Right renal cortex interstitium (tissue), 3 donors: ENCODE data around the gene RFT1. TPM values are rescaled to one million over a fixed set of nuclear protein-coding genes. Genes with fewer than 3 reads are reported as not detected.
A peak's percentile ranks its signal among the peaks of the same experiment; 100 is the strongest.

Experiments used
- DNase-seq, 3 donors: peaks; one replicate each; pipeline ENCODE4 v3.0.0-alpha.2; 2013; ENCODE audit warnings: low read depth in 3 of 3, low spot score in 2 of 3
- polyA plus RNA-seq, 3 donors: library from polyadenylated mRNA; unstranded; fragments of 120-200 nt; gene quantifications; one replicate each; pipeline ENCODE4 v1.2.1, GENCODE V29; 2013; ENCODE audit not compliant: insufficient read length in 3 of 3

RFT1 gene
- polyA plus RNA-seq, 3 donors = 24.7 to 28.6 (median 27.6) TPM

DNA sequence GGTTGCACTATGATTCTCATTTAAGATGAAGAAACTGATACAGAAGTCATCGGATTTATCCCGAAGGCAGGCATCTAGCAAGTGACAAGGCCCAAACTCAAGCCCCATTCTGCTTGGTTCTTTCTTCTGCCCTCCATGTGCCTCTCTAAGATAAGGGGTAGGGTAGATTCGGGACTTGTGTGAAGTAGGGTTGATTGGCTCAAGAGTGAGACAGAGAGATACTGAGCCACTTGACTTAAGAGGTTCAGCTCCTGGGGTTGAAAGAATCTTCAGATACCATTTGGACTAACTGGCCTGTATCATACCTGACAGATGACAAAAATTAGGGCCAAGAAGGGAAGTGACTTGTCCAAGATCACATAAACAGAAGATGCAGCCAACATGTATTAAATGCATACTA, 891 bp downstream of the RFT1 start:
- no peak for DNase-seq

DNA sequence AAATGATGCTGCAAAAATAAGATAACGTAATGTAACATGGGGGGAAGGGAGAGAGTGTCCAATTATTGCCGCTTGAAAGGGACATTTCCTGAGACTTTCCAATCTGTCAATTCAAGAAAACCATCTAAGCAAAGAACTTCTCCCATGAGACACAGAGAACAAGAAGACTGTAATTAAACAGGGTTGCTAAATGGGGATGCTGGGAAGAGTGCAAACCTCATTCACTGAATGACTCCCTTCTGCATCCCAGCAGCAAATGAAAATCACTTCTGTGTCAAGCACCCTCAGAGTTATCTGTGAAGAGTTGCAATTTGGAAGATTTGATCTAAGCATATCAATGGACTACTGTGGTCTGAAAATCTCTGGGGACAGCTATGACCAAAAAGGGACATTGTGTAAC, 3.6 kb downstream of the RFT1 start:
- DNase-seq = no peak

GRCh38 chr3:53123953-53124352, 6.3 kb downstream of the RFT1 start:
- DNase-seq = no peak

DNA sequence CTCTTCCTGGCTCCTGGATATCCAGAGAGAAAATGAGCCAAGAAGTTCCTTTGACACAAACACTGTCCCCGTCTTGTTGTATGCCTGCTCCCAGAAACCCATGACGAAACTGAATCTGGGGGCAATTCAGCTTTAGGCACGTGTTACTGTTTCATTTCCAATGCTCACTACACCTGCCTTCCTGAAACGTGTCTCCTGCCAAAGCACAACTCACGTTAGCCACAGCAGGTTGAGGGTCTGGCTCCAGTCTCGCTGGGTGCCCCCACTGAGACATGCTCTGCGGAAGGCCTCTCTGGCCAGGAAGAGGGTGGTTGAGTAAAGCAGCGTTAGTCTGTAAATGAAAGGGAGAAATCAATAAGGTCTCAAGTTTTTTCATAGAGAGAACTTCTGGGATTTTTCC, 6.7 kb downstream of the RFT1 start:
- no peak for DNase-seq

DNA sequence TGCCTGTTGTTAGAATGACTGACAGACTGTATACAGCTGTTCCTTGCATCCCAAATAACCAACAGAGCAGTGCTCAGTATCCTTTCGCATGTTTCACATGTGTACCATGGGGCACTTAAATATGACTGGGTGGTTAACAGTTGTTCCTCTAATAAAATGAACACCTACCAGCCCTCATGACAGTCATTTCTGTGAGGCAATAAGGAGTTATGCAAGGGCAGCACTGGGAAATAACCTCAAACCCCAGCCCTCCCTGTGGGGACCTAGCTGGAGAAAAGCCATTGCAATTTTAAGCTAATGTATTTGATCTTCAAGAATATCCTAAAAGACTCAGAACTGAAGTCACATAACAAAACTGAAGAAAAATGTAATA, 7.3 kb downstream of the RFT1 start:
- DNase-seq = no peak

DNA sequence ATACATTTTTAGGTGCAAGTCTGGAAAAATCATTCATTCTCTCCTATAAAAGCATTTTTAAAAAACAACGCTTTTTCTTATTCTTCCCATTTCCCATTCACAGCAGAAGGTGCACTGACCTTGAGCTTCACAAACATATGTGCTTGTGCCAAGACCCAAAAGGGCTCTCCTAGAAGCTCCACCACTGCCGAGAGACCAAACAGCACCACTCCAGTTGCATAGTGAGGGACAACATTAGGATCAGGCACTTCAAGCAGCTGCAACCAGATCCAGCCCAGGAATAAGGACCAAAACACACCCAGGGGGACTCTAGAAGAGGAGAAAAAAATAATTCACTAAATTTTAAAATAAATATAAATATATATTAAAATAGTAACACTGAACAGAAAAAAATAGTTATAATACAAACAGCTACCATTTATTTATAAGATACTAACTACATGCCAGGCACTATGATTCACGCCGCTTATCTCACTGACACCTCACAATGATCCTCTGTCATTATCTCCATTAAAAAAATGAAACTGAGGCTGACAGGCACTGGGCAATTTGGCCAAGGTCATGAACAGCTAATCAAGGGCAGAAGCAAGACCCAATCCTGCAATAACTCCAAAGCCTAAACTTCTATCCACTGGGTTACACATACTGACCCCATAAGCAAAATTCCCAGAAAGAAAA, 7.8 kb downstream of the RFT1 start:
- DNase-seq = no peak

GRCh38 chr3:53120336-53120735, 9.9 kb downstream of the RFT1 start:
- DNase-seq = no peak

DNA sequence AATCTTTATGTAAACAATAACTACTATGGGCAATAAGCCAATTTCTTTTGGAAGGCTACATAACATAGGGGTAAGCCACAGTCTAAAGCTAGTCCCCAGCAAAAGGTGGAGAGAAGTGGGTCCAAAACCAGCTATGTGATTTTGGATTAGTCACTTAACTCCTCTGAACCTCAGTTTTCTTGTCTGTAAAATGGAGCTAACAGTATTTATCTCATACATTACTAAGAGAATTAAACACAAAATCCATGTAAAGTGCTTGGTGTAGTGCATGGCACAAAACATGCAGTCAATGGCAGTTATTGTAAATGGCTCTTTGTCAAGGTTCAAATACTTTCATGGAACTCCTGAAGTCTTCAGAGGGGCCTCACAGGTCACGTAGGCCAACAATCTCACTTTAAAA, 13.3 kb downstream of the RFT1 start:
- no peak for DNase-seq

- DNase-seq = no peak
These were observed 15.7 kb downstream of the RFT1 start for GRCh38 chr3:53114412-53115074.

DNA sequence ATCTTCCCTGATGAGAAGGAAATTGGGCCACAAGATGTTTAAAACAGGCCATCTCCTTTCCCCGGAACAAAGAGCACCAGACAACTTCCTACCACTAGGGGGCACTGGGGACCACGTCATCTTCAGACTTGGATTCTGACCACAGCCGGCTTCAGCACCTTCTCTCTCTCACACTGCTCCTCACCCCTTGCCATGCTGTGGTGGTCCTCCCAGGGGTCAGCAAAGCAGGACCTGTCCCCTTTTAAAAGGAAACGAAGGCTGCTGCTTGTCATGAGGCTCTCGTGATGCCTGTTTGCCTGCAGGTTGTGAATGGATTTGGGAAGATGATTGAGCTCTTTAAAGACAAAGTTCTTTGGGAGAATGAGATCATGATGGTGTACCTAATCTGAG, 16.2 kb downstream of the RFT1 start:
- DNase-seq = peak in 2 of 3 donors; percentile 69

- no peak for DNase-seq
These were observed 16.8 kb downstream of the RFT1 start for GRCh38 chr3:53113293-53114010.

- DNase-seq = no peak
These were observed 18.4 kb downstream of the RFT1 start for GRCh38 chr3:53111822-53112221.

- DNase-seq = no peak
These were observed 20.1 kb downstream of the RFT1 start for GRCh38 chr3:53109891-53110771.

- DNase-seq = no peak
These were observed 21.0 kb downstream of the RFT1 start for GRCh38 chr3:53109190-53109589.

- DNase-seq = no peak
These were observed 25.5 kb downstream of the RFT1 start for GRCh38 chr3:53104762-53105161.

DNA sequence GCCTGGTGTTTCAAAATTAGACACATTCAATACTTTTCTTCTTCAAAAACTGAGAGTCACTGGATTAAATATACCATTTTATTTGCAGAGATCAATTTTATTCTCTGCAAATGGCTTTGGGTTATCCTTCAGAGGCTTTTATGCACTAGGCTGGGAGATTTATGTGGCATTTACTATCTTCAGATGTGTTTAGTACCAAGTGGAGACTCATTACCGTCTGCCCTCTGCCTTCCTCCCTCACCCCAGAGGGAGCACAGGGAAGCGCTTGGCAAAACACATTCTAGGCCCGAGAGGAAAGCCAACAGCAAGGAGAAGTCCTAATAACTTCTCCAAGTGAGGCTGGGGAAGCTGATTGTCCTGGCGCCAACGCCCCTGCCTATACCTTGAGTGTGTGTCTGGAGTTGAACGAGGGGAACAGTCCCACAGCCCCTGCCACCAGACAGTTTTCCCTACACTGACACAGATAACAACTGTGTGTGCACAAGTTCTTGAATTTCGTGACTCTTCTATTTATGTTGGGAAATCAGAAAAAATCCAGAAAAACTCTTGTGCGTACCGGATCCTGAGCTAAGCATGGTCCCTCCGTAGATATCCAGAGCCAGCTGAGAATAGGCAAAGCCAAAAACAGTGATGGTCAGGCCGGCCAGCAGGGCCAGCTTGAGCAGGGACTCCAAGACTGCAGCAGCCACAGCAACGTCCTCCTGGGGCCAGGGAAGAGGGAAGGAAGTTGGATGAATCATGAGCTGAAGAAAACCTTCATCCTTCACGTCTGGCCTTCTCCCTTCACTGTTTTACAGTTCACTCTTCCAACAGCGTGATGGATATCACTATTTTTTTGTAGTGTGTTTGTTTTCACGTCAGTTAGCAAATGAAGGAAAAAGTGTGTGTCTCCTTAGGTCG, 26.6 kb downstream of the RFT1 start:
- DNase-seq = no peak

GRCh38 chr3:53102601-53103147, 27.6 kb downstream of the RFT1 start:
- DNase-seq = no peak

DNA sequence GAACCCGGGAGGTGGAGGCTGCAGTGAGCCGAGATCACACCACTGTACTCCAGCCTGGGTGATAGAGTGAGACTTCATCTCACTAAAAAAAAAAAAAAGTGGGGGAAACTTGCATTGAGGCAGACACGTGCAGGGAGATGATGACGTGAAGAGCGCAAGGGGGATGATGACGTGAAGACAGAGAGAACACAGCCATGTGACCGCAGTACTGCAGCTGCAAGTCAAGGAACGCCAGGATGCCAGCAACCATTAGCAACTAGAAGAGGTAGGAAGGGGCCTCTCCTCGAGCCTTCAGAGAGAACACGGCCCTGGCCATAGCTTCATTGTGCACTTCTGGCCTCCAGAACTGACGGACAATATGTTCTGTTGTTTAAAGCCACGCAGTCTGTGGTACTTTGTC, 28.3 kb downstream of the RFT1 start:
- no peak for DNase-seq

GRCh38 chr3:53100818-53101466, 29.3 kb downstream of the RFT1 start:
- DNase-seq = no peak
